ENCODE measurements around the gene TBC1D9.

TBC1D9 gene

DNA sequence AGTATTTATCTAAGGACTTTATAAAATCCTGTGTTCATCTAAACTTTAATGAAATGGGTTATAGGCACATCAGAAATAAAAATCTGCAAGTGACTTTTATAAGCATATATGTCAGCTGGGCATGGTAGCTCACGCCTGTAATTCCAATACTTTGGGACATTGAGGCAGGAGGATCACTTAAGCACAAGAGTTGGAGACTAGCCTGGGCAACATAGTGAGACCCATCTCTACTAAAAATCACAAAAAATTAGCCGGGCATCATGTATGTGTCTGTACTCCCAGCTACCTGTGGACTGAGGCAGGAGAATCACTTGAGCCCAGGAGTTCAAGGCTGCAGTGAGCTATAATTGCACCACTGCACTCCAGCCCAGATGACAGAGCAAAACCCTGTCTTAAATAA lies 20.9 kb downstream of the TBC1D9 start:
- no peak overlapping the region for H3K4me3 ChIP-seq (ENCODE audit: low read length)
- no peaks in the 10 kb centered on the region for H3K27me3 ChIP-seq (ENCODE audit: control insufficient read depth, insufficient read depth, low read length)
- H3K4me1 ChIP-seq (ENCODE audit: control insufficient read depth, insufficient read depth, low read length), result peaks cover 11% of the 10 kb centered on the region
- H3K9ac ChIP-seq (ENCODE audit: low read length), result no peak overlapping the region
- H3K9me3 ChIP-seq (ENCODE audit: control insufficient read depth, low read length), result no peaks in the 10 kb centered on the region
- H3K36me3 ChIP-seq (ENCODE audit: control insufficient read depth, insufficient read depth, low read length), result no peaks in the 10 kb centered on the region

DNA sequence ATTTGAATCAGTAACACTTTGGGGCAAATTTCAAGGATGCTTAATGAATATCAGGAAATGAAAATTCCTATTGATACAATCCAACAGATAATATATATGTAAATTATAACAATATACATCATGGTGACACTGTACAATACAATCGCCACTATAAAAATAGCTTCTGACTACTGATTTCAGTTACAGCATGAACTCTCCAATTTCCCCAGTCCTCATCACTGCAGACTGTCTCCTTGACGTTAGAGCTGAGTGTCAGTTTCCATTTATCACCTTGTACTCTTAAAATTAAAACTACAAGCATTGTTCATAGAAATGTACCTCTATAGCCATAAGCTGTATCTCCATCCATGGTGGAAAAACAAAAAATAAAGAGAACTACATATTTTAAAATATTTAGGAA lies 23.4 kb downstream of the TBC1D9 start:
- H3K9ac ChIP-seq (ENCODE audit: low read length), result no peak overlapping the region
- no peaks in the 10 kb centered on the region for H3K36me3 ChIP-seq (ENCODE audit: control insufficient read depth, insufficient read depth, low read length)
- no peak overlapping the region for H3K4me3 ChIP-seq (ENCODE audit: low read length)
- H3K4me1 ChIP-seq (ENCODE audit: control insufficient read depth, insufficient read depth, low read length), result peaks cover 19% of the 10 kb centered on the region
- H3K9me3 ChIP-seq (ENCODE audit: control insufficient read depth, low read length), result no peaks in the 10 kb centered on the region
- no peaks in the 10 kb centered on the region for H3K27me3 ChIP-seq (ENCODE audit: control insufficient read depth, insufficient read depth, low read length)

DNA sequence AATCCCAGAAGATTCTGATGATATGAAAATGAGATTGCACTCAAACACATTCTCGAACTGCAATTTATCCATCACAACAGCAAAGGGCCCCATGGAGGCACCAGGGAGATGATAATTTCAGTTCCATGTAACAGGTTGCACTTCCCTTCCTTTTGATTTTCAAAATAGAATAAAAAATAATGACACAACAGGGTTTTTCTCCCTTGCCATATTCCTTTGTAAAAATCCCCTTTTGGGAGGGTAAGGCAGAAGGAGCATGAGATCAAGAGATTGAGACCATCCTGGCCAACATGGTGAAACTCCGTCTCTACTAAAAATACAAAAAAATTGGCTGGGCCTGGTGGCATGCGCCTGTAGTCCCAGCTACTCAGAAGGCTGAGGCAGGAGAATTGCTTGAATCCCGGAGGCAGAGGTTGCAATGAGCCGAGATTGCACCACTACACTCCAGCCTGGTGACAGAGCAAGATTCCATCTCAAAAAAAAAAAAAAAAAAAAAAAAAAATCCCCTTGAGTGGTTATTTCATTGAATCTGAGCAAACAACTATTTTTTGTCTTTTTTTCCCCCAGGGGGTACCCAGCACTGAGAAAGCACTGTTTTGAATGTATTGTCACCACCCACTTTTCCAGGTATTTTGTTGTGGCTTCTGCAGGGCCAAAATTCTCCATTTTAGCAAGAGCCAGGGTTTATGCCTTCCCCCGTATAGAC lies 26.7 kb downstream of the TBC1D9 start:
- no peak overlapping the region for H3K9ac ChIP-seq (ENCODE audit: low read length)
- H3K4me1 ChIP-seq (ENCODE audit: control insufficient read depth, insufficient read depth, low read length), result peaks cover 22% of the 10 kb centered on the region
- no peaks in the 10 kb centered on the region for H3K36me3 ChIP-seq (ENCODE audit: control insufficient read depth, insufficient read depth, low read length)
- H3K9me3 ChIP-seq (ENCODE audit: control insufficient read depth, low read length), result no peaks in the 10 kb centered on the region
- no peaks in the 10 kb centered on the region for H3K27me3 ChIP-seq (ENCODE audit: control insufficient read depth, insufficient read depth, low read length)
- no peak overlapping the region for H3K4me3 ChIP-seq (ENCODE audit: low read length)

DNA sequence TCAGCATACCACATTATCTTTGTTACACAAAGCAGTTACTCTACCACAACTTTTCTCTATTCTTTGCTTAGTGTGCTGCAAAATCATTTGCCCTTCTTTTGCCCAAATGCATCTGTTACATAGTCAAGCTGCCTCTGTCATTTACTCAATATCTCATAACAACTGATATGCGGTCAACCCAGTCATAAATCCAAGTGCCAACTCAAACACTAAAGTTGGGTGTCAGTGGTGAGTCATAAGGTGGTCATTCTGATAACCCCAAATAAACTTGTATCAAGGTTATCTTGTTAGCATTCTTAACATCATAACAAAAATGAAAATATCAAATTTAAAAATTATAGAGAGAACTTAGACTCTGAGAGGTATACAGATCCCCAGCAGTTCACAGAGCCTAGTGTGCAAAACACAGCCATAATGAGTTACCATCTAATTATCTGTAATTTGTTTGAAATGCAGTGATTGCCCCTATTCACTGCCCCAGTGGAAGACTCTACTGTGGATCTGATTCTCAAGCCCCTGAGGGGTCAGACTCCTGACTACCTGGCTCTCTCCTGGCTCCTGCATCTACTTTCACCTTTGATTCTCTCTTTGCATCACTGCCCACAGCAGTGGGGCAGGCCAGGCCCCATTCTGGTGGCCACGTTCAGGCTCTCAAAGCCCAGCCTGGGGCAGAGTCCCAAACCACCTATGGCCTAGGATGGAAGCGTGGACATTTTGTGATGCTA lies 29.2 kb downstream of the TBC1D9 start:
- no peak overlapping the region for H3K9ac ChIP-seq (ENCODE audit: low read length)
- H3K27me3 ChIP-seq (ENCODE audit: control insufficient read depth, insufficient read depth, low read length), result no peaks in the 10 kb centered on the region
- no peaks in the 10 kb centered on the region for H3K9me3 ChIP-seq (ENCODE audit: control insufficient read depth, low read length)
- H3K4me1 ChIP-seq (ENCODE audit: control insufficient read depth, insufficient read depth, low read length), result peaks cover 22% of the 10 kb centered on the region
- no peaks in the 10 kb centered on the region for H3K36me3 ChIP-seq (ENCODE audit: control insufficient read depth, insufficient read depth, low read length)
- no peak overlapping the region for H3K4me3 ChIP-seq (ENCODE audit: low read length)

DNA sequence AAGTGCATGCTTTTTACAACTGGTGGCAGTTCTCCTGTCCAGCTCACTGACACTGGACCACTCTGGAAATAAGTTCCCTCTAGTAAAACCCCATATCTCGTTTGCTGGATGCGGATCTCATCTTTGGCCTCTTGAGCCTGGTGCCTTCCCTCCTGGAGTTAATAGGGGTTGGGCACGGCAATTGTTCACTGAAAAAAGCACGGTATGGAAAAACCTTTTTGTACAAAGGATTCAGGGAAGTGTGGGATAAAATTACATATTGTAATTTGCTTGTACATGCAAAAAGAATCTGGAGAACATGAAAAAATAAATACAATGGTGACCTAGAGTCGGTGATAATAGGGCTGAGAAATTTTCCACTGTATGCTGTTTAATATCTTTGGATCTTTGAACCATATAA lies 30.6 kb downstream of the TBC1D9 start:
- Histone ChIP-seq H3K4me1 (ENCODE audit: control insufficient read depth, insufficient read depth, low read length) (peaks cover 36% of the 10 kb centered on the region), H3K9me3 (ENCODE audit: control insufficient read depth, low read length) (no peaks in the 10 kb centered on the region), H3K36me3 (ENCODE audit: control insufficient read depth, insufficient read depth, low read length) (no peaks in the 10 kb centered on the region), H3K4me3 (ENCODE audit: low read length) (no peak overlapping the region), H3K27me3 (ENCODE audit: control insufficient read depth, insufficient read depth, low read length) (no peaks in the 10 kb centered on the region), H3K9ac (ENCODE audit: low read length) (no peak overlapping the region)

DNA sequence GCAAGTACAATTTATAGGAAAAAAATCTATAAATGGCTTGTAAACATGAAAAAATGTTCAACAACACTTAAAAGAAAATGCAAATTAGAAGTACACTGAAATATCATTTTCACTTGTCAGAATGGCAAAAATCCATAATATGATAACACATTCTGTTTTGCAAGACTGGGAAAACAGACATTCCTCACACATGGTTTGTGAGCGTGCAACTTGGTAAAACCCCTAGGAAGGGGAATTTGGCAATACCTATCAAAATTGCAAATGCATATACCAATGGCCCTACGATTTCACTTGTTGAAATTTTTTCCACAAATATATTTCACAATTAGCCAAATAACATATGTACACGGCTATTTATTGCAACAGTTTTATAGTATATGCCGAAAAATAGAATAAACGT lies 31.4 kb downstream of the TBC1D9 start:
- H3K9ac ChIP-seq (ENCODE audit: low read length), result no peak overlapping the region
- H3K36me3 ChIP-seq (ENCODE audit: control insufficient read depth, insufficient read depth, low read length), result no peaks in the 10 kb centered on the region
- H3K27me3 ChIP-seq (ENCODE audit: control insufficient read depth, insufficient read depth, low read length), result no peaks in the 10 kb centered on the region
- H3K9me3 ChIP-seq (ENCODE audit: control insufficient read depth, low read length), result no peaks in the 10 kb centered on the region
- peaks cover 40% of the 10 kb centered on the region for H3K4me1 ChIP-seq (ENCODE audit: control insufficient read depth, insufficient read depth, low read length)
- no peak overlapping the region for H3K4me3 ChIP-seq (ENCODE audit: low read length)

DNA sequence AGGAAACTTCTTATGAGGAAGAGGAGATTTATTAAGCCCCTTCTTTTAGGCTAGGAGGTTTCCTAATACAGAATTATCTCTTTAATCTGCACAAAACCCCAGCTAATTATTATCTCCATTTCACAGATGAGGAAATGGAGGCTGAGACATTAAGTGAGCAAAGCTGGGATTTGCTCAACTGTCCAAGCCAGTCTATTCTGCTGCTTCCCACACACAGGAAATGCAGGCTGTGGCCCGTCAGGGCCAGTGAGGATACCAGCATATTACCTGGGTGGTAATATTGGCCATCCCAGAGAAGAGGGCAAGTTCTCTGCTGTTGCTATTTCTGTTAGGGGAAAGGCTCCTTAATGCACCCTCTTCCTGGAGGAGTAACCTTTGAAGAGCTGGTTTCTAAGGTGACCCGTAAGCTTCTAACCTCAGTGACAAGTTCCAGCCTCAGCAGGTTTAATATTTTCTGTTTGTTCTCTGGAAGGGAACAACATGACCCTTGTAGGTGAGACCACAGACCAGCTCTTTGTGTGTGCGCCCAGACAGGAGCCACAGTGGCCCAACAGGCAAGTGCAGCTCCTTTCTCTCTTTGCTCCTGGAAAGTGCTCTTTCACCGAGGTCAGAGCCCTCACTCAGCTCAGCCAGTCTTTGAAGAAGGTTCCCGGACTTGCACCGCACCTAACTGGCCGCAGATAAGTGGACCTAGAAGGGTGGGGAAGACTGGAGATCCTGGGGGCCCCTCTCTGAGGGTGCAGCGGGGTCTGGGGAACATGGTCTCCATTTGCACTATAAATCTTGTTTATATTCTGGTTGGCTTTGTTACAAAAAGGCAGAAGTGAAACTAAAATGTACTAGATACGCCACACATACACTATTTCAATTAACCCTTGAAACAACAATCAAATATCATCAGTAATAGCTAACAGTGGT lies 35.5 kb downstream of the TBC1D9 start:
- Histone ChIP-seq H3K27me3 (ENCODE audit: control insufficient read depth, insufficient read depth, low read length) (no peaks in the 10 kb centered on the region), H3K36me3 (ENCODE audit: control insufficient read depth, insufficient read depth, low read length) (no peaks in the 10 kb centered on the region), H3K4me1 (ENCODE audit: control insufficient read depth, insufficient read depth, low read length) (peaks cover 18% of the 10 kb centered on the region), H3K9ac (ENCODE audit: low read length) (peak overlapping the region; percentile 56), H3K4me3 (ENCODE audit: low read length) (peak overlapping the region; percentile 59), H3K9me3 (ENCODE audit: control insufficient read depth, low read length) (no peaks in the 10 kb centered on the region)

DNA sequence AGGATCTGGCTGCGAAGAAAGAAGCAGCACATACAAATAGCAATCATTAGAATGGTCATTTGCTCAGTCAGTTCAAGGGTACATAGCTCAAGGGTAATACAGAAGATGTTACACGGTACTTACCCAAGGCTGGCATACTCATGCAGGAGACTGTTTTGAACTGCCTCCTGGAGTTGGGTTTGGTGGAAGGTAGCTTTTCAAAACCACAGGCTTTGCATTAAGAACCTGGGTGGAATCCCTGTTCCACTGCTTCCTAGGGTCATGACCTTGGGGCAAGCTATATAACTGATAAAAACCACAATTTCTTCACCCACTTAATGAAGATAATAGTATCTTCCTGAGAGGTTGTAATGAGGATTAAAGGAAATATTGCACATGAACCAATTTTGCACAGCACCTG lies 36.5 kb downstream of the TBC1D9 start:
- H3K4me1 ChIP-seq (ENCODE audit: control insufficient read depth, insufficient read depth, low read length), result peaks cover 18% of the 10 kb centered on the region
- no peaks in the 10 kb centered on the region for H3K36me3 ChIP-seq (ENCODE audit: control insufficient read depth, insufficient read depth, low read length)
- H3K27me3 ChIP-seq (ENCODE audit: control insufficient read depth, insufficient read depth, low read length), result no peaks in the 10 kb centered on the region
- no peak overlapping the region for H3K9ac ChIP-seq (ENCODE audit: low read length)
- H3K9me3 ChIP-seq (ENCODE audit: control insufficient read depth, low read length), result no peaks in the 10 kb centered on the region
- no peak overlapping the region for H3K4me3 ChIP-seq (ENCODE audit: low read length)

DNA sequence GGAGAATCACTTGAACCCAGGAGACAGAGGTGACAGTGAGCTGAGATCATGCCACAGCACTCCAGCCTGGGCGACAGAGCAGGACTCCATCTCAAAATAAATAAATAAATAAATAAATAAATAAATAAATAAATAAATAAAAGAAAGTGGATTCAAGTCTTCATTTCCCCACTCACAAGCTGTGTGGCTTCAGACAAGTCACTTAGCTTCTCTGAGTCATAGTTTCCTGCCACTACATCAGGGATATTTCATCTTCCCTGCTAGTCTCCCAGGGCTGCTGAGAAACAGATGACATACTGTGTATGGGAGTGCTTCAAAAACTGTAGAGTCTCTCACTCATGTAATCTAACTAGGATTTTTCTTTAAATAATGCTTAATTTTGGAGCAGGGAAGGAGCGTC lies 37.2 kb downstream of the TBC1D9 start:
- Histone ChIP-seq H3K27me3 (ENCODE audit: control insufficient read depth, insufficient read depth, low read length) (no peaks in the 10 kb centered on the region), H3K4me3 (ENCODE audit: low read length) (no peak overlapping the region), H3K9ac (ENCODE audit: low read length) (no peak overlapping the region)

DNA sequence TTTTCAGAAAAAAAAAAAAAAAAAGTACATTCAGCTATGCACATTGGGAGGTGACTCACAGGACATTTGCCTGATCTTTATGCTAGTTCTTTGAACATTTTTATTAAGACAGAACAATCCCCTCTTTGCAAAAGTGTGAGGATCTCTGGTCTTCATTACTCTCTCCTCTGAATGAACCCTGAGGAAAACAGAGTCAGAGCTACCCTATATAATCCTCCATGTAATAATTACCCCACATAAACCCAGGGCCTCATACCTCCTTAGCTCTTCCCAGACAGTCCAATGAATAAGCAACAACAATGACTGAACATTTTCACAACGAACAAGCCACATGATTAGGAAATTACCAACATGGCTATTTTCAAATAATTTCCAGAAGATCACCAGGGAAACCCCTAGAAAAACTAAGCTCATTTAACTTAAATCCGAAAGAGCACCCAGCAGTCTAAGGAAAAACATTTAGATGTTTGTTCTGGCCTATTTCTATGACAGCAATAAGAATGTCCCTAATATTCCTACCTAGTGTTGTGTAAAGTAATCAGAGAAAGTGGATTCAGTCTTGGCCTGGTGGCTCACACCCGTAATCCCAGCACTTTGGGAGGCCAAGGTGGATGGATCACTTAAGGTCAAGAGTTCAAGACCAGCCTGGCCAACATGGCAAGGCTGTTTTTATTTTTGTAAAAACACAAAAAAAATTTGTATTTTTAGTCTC lies 37.8 kb downstream of the TBC1D9 start:
- Histone ChIP-seq H3K36me3 (ENCODE audit: control insufficient read depth, insufficient read depth, low read length) (no peaks in the 10 kb centered on the region), H3K4me1 (ENCODE audit: control insufficient read depth, insufficient read depth, low read length) (peaks cover 18% of the 10 kb centered on the region), H3K4me3 (ENCODE audit: low read length) (no peak overlapping the region), H3K9ac (ENCODE audit: low read length) (no peak overlapping the region), H3K9me3 (ENCODE audit: control insufficient read depth, low read length) (no peaks in the 10 kb centered on the region), H3K27me3 (ENCODE audit: control insufficient read depth, insufficient read depth, low read length) (no peaks in the 10 kb centered on the region)

More for the DNA sequence above, 37.2 kb downstream of the TBC1D9 start:
- Histone ChIP-seq H3K9me3 (ENCODE audit: control insufficient read depth, low read length) (no peaks in the 10 kb centered on the region), H3K36me3 (ENCODE audit: control insufficient read depth, insufficient read depth, low read length) (no peaks in the 10 kb centered on the region), H3K4me1 (ENCODE audit: control insufficient read depth, insufficient read depth, low read length) (peaks cover 18% of the 10 kb centered on the region)

DNA sequence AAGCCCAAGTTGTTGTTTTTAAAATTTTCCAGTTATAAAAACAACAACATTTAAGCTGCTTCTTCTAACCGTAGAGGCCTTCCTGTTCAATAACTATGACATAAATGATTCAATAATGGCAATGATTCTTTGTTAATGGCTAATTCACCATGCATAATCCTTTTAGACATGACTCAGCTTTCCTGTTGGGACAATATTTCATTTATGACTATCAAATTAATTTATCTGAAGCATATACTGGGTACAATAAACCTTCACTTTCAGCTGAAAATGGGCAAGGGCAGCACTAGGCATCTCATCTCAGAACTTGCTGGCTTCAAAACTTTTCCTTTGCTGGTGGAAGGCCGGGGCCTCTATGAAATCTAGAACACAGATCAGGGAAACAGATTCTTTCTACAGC lies 38.9 kb downstream of the TBC1D9 start:
- no peak overlapping the region for H3K9ac ChIP-seq (ENCODE audit: low read length)
- no peak overlapping the region for H3K4me3 ChIP-seq (ENCODE audit: low read length)
- H3K4me1 ChIP-seq (ENCODE audit: control insufficient read depth, insufficient read depth, low read length), result peaks cover 18% of the 10 kb centered on the region
- no peaks in the 10 kb centered on the region for H3K9me3 ChIP-seq (ENCODE audit: control insufficient read depth, low read length)
- H3K36me3 ChIP-seq (ENCODE audit: control insufficient read depth, insufficient read depth, low read length), result no peaks in the 10 kb centered on the region
- H3K27me3 ChIP-seq (ENCODE audit: control insufficient read depth, insufficient read depth, low read length), result no peaks in the 10 kb centered on the region

Measured in mucosa of stomach (tissue), 1 donor.